WTC11 (cell line): ENCODE data around the gene GTSE1. TPM values are rescaled to one million over a fixed set of nuclear protein-coding genes. Genes with fewer than 3 reads are reported as not detected.

Experiments
- ATAC-seq: fragments of 200-7000 bp; cut with Tn5 transposase; 2 replicates; pipeline ENCODE4 v1.10.0; 2021; ENCODE audit warnings: mild to moderate bottlenecking, moderate library complexity
- CTCF ChIA-PET: fragments of 300-600 bp; sonication (Branson Sonifier 250); formaldehyde crosslinking; loops from one replicate; lab custom pipeline; 2021; ENCODE audit warnings: antibody characterized with exemption; lab: Charles Lee
- POLR2A ChIA-PET: fragments of 350-600 bp; sonication (Branson Sonifier 250); formaldehyde crosslinking; loops from one replicate; lab custom pipeline; 2021; ENCODE audit warnings: antibody characterized with exemption; lab: Charles Lee
- DNase-seq: peaks from one replicate; pipeline ENCODE4 v3.0.0; 2021; ENCODE audit warnings: low spot score
- H3K27ac Mint-ChIP-seq: 2 replicates; pipeline ENCODE4 v1.8.0; 2021; ENCODE audit warnings: mixed read lengths
- H3K27me3 Mint-ChIP-seq: 2 replicates; pipeline ENCODE4 v1.8.0; 2021; ENCODE audit warnings: low read depth, mild to moderate bottlenecking, moderate library complexity, mixed read lengths
- H3K36me3 Mint-ChIP-seq: 2 replicates; pipeline ENCODE4 v1.8.0; 2021; ENCODE audit warnings: mixed read lengths
- H3K4me1 Mint-ChIP-seq: 2 replicates; pipeline ENCODE4 v1.8.0; 2022; ENCODE audit warnings: mixed read lengths
- H3K4me3 Mint-ChIP-seq: 2 replicates; pipeline ENCODE4 v1.8.0; 2021; ENCODE audit warnings: mild to moderate bottlenecking, moderate library complexity, mixed read lengths
- H3K9me3 Mint-ChIP-seq: 2 replicates; pipeline ENCODE4 v1.8.0; 2021; ENCODE audit warnings: mixed read lengths
- HMGA2 ChIP-seq: fragments of 250-450 bp; sonication (Bioruptor Pico); IDR thresholded peaks from 2 replicates; pipeline ENCODE4 v1.4.0; 2021; ENCODE audit warnings: mild to moderate bottlenecking, moderate library complexity
- KAT7 ChIP-seq: sonication (generic); formaldehyde crosslinking; IDR thresholded peaks from 2 replicates; pipeline ENCODE4 v1.8.1; 2023; ENCODE audit warnings: missing genetic modification reagents, mild to moderate bottlenecking, borderline replicate concordance
- NFYB ChIP-seq: sonication (generic); formaldehyde crosslinking; conservative IDR thresholded peaks from 2 replicates; pipeline ENCODE4 v1.8.0; 2022; ENCODE audit warnings: low read depth, missing genetic modification reagents
- SMAD4 ChIP-seq: sonication (generic); formaldehyde crosslinking; IDR thresholded peaks from 2 replicates; pipeline ENCODE4 v1.8.0; 2022; ENCODE audit warnings: mild to moderate bottlenecking, missing genetic modification reagents
- SOX15 ChIP-seq: fragments of 250-450 bp; sonication (Bioruptor Pico); IDR thresholded peaks from 2 replicates; pipeline ENCODE4 v1.9.0; 2021; ENCODE audit warnings: mild to moderate bottlenecking
- TEAD4 ChIP-seq: sonication (generic); formaldehyde crosslinking; IDR thresholded peaks from 2 replicates; pipeline ENCODE4 v1.8.0; 2022; ENCODE audit warnings: mild to moderate bottlenecking, missing genetic modification reagents
- ZNF232 ChIP-seq: sonication (generic); formaldehyde crosslinking; IDR thresholded peaks from 2 replicates; pipeline ENCODE4 v1.8.0; 2022; ENCODE audit warnings: mild to moderate bottlenecking, missing genetic modification reagents
- ZNF416 ChIP-seq: fragments of 250-450 bp; sonication (Bioruptor Pico); IDR thresholded peaks from 2 replicates; pipeline ENCODE4 v1.9.0; 2021; ENCODE audit warnings: mild to moderate bottlenecking, inconsistent platforms
- total RNA-seq: library from RNA; stranded (reverse); gene quantifications from 3 replicates; pipeline ENCODE4 v1.2.3, GENCODE V29; 2021
- TF ChIP-seq, protein P1 (sequence below): sonication (generic); formaldehyde crosslinking; IDR thresholded peaks from 2 replicates; pipeline ENCODE4 v1.8.0; 2022; ENCODE audit warnings: mild to moderate bottlenecking, missing genetic modification reagents
- TF ChIP-seq, protein P2 (sequence below): fragments of 250-450 bp; sonication (Bioruptor Pico); IDR thresholded peaks from 2 replicates; pipeline ENCODE4 v1.9.0; 2021; ENCODE audit warnings: mild to moderate bottlenecking
- TF ChIP-seq, protein P3 (sequence below): sonication (generic); formaldehyde crosslinking; IDR thresholded peaks from 2 replicates; pipeline ENCODE4 v1.8.0; 2023; ENCODE audit warnings: missing genetic modification reagents, mild to moderate bottlenecking, borderline replicate concordance
- TF ChIP-seq, protein P4 (sequence below): fragments of 250-450 bp; sonication (Bioruptor Pico); IDR thresholded peaks from 2 replicates; pipeline ENCODE4 v1.8.0; 2021; ENCODE audit warnings: mild to moderate bottlenecking
- TF ChIP-seq, protein P5 (sequence below): sonication (generic); formaldehyde crosslinking; IDR thresholded peaks from 2 replicates; pipeline ENCODE4 v1.8.1; 2023; ENCODE audit warnings: mild to moderate bottlenecking, missing genetic modification reagents
- TF ChIP-seq, protein P6 (sequence below): sonication (generic); formaldehyde crosslinking; IDR thresholded peaks from 2 replicates; pipeline ENCODE4 v1.8.1; 2022; ENCODE audit warnings: low read depth, mild to moderate bottlenecking, moderate library complexity, missing genetic modification reagents, borderline replicate concordance
- TF ChIP-seq, protein P7 (sequence below): fragments of 250-450 bp; sonication (Bioruptor Pico); IDR thresholded peaks from 2 replicates; pipeline ENCODE4 v1.9.0; 2021; ENCODE audit warnings: mild to moderate bottlenecking, borderline replicate concordance

The GTSE1 gene
- total RNA-seq, 1 experiment from 2014 or later: 56.1 TPM

DNA sequence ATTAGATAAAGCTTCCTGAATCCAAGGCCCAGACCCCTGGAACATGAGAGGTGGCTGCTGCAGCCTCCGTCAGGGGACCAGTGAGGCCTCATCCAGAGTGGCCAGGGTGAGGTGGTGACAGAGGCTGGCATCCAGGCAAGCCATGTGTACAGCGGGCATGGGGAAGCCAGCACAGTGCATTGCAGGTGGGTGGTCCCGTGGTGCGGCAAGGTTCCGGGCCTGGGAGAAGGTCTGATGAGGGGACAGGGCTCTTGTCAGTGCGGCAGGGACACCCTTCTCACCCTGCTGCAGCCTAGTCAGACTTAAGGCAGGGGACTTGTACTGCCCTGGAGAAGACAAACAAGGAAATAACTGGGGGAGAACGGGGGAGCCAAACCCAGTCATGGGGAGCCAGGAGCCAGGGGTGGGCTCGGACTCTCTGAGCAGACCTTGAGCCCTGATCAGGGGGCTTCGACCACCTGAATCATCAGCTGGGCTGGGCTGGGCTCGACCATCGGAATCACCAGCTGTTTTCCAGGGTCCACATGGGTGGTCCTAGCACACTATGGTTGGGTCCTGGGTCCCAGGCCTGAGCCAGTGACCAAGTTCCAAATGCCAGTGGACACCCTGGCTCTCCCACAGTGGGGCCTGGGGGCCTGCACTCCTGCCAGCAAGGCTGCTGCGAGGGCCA lies 23.8 kb upstream of the GTSE1 start (continued):
- TF ChIP-seq, protein P1, sequence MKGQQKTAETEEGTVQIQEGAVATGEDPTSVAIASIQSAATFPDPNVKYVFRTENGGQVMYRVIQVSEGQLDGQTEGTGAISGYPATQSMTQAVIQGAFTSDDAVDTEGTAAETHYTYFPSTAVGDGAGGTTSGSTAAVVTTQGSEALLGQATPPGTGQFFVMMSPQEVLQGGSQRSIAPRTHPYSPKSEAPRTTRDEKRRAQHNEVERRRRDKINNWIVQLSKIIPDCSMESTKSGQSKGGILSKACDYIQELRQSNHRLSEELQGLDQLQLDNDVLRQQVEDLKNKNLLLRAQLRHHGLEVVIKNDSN: no peak
- TF ChIP-seq SMAD4 (CRISPR knock-in tag) (no peak), KAT7 (CRISPR knock-in tag) (no peak), NFYB (CRISPR knock-in tag) (no peak), ZNF416 (CRISPR knock-in tag) (no peak), HMGA2 (no peak)
- TF ChIP-seq, protein P2, sequence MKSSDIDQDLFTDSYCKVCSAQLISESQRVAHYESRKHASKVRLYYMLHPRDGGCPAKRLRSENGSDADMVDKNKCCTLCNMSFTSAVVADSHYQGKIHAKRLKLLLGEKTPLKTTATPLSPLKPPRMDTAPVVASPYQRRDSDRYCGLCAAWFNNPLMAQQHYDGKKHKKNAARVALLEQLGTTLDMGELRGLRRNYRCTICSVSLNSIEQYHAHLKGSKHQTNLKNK (CRISPR knock-in tag): no peak
- TF ChIP-seq, protein P3, sequence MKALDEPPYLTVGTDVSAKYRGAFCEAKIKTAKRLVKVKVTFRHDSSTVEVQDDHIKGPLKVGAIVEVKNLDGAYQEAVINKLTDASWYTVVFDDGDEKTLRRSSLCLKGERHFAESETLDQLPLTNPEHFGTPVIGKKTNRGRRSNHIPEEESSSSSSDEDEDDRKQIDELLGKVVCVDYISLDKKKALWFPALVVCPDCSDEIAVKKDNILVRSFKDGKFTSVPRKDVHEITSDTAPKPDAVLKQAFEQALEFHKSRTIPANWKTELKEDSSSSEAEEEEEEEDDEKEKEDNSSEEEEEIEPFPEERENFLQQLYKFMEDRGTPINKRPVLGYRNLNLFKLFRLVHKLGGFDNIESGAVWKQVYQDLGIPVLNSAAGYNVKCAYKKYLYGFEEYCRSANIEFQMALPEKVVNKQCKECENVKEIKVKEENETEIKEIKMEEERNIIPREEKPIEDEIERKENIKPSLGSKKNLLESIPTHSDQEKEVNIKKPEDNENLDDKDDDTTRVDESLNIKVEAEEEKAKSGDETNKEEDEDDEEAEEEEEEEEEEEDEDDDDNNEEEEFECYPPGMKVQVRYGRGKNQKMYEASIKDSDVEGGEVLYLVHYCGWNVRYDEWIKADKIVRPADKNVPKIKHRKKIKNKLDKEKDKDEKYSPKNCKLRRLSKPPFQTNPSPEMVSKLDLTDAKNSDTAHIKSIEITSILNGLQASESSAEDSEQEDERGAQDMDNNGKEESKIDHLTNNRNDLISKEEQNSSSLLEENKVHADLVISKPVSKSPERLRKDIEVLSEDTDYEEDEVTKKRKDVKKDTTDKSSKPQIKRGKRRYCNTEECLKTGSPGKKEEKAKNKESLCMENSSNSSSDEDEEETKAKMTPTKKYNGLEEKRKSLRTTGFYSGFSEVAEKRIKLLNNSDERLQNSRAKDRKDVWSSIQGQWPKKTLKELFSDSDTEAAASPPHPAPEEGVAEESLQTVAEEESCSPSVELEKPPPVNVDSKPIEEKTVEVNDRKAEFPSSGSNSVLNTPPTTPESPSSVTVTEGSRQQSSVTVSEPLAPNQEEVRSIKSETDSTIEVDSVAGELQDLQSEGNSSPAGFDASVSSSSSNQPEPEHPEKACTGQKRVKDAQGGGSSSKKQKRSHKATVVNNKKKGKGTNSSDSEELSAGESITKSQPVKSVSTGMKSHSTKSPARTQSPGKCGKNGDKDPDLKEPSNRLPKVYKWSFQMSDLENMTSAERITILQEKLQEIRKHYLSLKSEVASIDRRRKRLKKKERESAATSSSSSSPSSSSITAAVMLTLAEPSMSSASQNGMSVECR (CRISPR knock-in tag): no peak
- TF ChIP-seq, protein P4, sequence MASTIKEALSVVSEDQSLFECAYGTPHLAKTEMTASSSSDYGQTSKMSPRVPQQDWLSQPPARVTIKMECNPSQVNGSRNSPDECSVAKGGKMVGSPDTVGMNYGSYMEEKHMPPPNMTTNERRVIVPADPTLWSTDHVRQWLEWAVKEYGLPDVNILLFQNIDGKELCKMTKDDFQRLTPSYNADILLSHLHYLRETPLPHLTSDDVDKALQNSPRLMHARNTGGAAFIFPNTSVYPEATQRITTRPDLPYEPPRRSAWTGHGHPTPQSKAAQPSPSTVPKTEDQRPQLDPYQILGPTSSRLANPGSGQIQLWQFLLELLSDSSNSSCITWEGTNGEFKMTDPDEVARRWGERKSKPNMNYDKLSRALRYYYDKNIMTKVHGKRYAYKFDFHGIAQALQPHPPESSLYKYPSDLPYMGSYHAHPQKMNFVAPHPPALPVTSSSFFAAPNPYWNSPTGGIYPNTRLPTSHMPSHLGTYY (CRISPR knock-in tag): no peak
- TF ChIP-seq, all 79 proteins: peak for 0

DNA sequence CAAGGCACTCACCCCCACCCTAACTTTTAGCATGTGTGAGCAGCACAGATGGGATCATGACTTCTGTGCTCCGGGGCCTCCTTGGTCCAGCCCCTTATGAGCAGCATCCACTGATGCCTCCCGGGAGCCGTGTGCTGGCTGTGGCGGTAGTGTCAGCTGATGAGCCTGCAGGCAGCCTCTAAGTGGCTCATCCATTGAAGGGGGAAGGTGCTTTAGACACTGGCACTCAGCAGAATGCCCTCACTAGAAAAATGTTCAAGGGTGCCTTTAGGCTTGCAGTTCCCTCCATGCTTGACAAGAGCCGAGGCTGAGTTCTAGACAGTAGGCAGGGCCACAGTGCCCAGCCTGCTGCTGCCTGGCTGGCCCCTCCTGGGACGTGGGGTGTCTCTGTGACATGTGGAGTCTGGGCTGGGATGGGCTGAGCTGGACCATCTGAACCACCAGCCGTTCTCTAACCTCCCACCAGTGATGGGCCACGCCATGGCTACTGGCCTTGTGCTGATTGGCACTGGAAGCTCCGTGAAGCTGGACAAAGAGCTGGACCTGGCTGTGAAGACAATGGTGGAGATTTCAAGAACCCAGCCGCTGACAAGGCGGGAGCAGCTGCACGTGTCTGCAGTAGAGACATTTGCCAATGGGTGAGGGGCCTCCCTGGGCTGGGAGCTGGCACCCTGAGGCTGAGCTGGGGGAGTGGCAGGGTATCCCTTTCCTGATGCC lies 23.1 kb upstream of the GTSE1 start:
- DNase-seq: no peak
- H3K27ac Mint-ChIP-seq: no peak overlapping the region

More for the DNA sequence above, 23.1 kb upstream of the GTSE1 start:
- TF ChIP-seq ZNF232 (no peak), TEAD4 (no peak), SOX15 (CRISPR knock-in tag) (no peak)
- TF ChIP-seq, protein P5, sequence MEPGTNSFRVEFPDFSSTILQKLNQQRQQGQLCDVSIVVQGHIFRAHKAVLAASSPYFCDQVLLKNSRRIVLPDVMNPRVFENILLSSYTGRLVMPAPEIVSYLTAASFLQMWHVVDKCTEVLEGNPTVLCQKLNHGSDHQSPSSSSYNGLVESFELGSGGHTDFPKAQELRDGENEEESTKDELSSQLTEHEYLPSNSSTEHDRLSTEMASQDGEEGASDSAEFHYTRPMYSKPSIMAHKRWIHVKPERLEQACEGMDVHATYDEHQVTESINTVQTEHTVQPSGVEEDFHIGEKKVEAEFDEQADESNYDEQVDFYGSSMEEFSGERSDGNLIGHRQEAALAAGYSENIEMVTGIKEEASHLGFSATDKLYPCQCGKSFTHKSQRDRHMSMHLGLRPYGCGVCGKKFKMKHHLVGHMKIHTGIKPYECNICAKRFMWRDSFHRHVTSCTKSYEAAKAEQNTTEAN (CRISPR knock-in tag): no peak
- TF ChIP-seq, protein P6, sequence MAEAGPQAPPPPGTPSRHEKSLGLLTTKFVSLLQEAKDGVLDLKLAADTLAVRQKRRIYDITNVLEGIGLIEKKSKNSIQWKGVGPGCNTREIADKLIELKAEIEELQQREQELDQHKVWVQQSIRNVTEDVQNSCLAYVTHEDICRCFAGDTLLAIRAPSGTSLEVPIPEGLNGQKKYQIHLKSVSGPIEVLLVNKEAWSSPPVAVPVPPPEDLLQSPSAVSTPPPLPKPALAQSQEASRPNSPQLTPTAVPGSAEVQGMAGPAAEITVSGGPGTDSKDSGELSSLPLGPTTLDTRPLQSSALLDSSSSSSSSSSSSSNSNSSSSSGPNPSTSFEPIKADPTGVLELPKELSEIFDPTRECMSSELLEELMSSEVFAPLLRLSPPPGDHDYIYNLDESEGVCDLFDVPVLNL (CRISPR knock-in tag): no peak
- TF ChIP-seq, protein P7, sequence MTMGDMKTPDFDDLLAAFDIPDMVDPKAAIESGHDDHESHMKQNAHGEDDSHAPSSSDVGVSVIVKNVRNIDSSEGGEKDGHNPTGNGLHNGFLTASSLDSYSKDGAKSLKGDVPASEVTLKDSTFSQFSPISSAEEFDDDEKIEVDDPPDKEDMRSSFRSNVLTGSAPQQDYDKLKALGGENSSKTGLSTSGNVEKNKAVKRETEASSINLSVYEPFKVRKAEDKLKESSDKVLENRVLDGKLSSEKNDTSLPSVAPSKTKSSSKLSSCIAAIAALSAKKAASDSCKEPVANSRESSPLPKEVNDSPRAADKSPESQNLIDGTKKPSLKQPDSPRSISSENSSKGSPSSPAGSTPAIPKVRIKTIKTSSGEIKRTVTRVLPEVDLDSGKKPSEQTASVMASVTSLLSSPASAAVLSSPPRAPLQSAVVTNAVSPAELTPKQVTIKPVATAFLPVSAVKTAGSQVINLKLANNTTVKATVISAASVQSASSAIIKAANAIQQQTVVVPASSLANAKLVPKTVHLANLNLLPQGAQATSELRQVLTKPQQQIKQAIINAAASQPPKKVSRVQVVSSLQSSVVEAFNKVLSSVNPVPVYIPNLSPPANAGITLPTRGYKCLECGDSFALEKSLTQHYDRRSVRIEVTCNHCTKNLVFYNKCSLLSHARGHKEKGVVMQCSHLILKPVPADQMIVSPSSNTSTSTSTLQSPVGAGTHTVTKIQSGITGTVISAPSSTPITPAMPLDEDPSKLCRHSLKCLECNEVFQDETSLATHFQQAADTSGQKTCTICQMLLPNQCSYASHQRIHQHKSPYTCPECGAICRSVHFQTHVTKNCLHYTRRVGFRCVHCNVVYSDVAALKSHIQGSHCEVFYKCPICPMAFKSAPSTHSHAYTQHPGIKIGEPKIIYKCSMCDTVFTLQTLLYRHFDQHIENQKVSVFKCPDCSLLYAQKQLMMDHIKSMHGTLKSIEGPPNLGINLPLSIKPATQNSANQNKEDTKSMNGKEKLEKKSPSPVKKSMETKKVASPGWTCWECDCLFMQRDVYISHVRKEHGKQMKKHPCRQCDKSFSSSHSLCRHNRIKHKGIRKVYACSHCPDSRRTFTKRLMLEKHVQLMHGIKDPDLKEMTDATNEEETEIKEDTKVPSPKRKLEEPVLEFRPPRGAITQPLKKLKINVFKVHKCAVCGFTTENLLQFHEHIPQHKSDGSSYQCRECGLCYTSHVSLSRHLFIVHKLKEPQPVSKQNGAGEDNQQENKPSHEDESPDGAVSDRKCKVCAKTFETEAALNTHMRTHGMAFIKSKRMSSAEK (CRISPR knock-in tag): no peak
- Mint-ChIP-seq H3K36me3 (peaks cover 25% of the 10 kb centered on the region), H3K4me3 (no peak overlapping the region), H3K9me3 (peaks cover 7% of the 10 kb centered on the region), H3K27me3 (no peaks in the 10 kb centered on the region), H3K4me1 (no peaks in the 10 kb centered on the region; the same call in 1 of the 2 replicates)
- ChIA-PET POLR2A (no interaction called here), CTCF (no interaction called here)
- ATAC-seq: no peak
